Breast epithelium (tissue), 3 donors: ENCODE measurements around the gene PFDN1.

Source experiments
- CTCF ChIP-seq, 3 donors: fragments of 450-650 bp; IDR thresholded peaks; one replicate each; pipeline ENCODE4 v1.5.1; 2016 to 2017; ENCODE audit warnings: antibody characterized with exemption in 3 of 3, mild to moderate bottlenecking in 3 of 3, moderate library complexity in 3 of 3
- POLR2A ChIP-seq: fragments of 450-650 bp; IDR thresholded peaks from one replicate; pipeline ENCODE4 v1.6.1; 2016; ENCODE audit warnings: antibody characterized with exemption, mild to moderate bottlenecking, moderate library complexity
- POLR2AphosphoS5 ChIP-seq, 3 donors: sonication (generic); formaldehyde crosslinking; IDR thresholded peaks; one replicate each; pipeline ENCODE4 v1.6.1; 2017; ENCODE audit warnings: antibody characterized with exemption in 3 of 3

GRCh38 chr5:140297283-140297682 lies 5.6 kb downstream of the PFDN1 start:
- TF ChIP-seq POLR2A, result no peak
- TF ChIP-seq CTCF (IDR thresholded peaks at IDR 0.05), result no peak
- TF ChIP-seq POLR2AphosphoS5 (IDR thresholded peaks at IDR 0.05), result no peak
